Measurements from ENCODE around the gene LRRC4B.
A peak's percentile ranks its signal among the peaks of the same experiment; 100 is the strongest.
"Not testable (repeated sequence)": the region's sequence is repeated elsewhere in the genome, so short reads cannot be mapped to it uniquely, and the experiment has no call there.

Gene LRRC4B

GRCh38 chr19:50567882-50568727, at the start of gene LRRC4B:
TSS of gene LRRC4B (minus strand) at chr19:50568435. CDS start at chr19:50548838, 19,597 bp downstream.
- Histone ChIP-seq H3K36me3 (ENCODE audit: control insufficient read depth, insufficient read depth, low read length) (no peaks in the 10 kb centered on the region), H3K27me3 (ENCODE audit: control insufficient read depth, insufficient read depth, low read length) (peaks cover 4% of the 10 kb centered on the region), H3K27ac (no peak within 1 kb of the TSS), H3K4me1 (no peaks in the 10 kb centered on the region), H3K4me3 (ENCODE audit: low read depth, low read length) (no peak within 1 kb of the TSS), H3K4me2 (ENCODE audit: low read length) (no peak within 1 kb of the TSS), H3K9me3 (ENCODE audit: control insufficient read depth, low read length) (no peaks in the 10 kb centered on the region), H3K9ac (no peak within 1 kb of the TSS), H3K79me2 (no peaks in the 10 kb centered on the region), H2AFZ (no peak within 1 kb of the TSS)
- TF ChIP-seq CTCF (IDR thresholded peaks at IDR 0.05) = no peak

- not testable (repeated sequence) for H3K4me3 ChIP-seq (ENCODE audit: low read depth, low read length); H3K36me3 ChIP-seq (ENCODE audit: control insufficient read depth, insufficient read depth, low read length); H3K79me2 ChIP-seq; H3K4me1 ChIP-seq; H3K9ac ChIP-seq; H3K9me3 ChIP-seq (ENCODE audit: control insufficient read depth, low read length); H3K4me2 ChIP-seq (ENCODE audit: low read length); H2AFZ ChIP-seq; H3K27me3 ChIP-seq (ENCODE audit: control insufficient read depth, insufficient read depth, low read length); H3K27ac ChIP-seq
These were observed 44.5 kb upstream of the LRRC4B start for GRCh38 chr19:50612504-50613404.

- Histone ChIP-seq H3K79me2 (no peaks in the 10 kb centered on the region), H3K9ac (no peak overlapping the region), H3K36me3 (ENCODE audit: control insufficient read depth, insufficient read depth, low read length) (no peaks in the 10 kb centered on the region), H3K4me1 (no peaks in the 10 kb centered on the region), H3K27me3 (ENCODE audit: control insufficient read depth, insufficient read depth, low read length) (no peaks in the 10 kb centered on the region), H3K4me3 (ENCODE audit: low read depth, low read length) (peak overlapping the region; percentile 36), H3K9me3 (ENCODE audit: control insufficient read depth, low read length) (no peaks in the 10 kb centered on the region), H2AFZ (no peak overlapping the region), H3K4me2 (ENCODE audit: low read length) (peak overlapping the region; percentile 52), H3K27ac (no peak overlapping the region)
- peak; percentile 37 for TF ChIP-seq CTCF (IDR thresholded peaks at IDR 0.05)
These were observed 39.9 kb upstream of the LRRC4B start for GRCh38 chr19:50607874-50608785.

- Histone ChIP-seq H3K9ac (no peak overlapping the region), H2AFZ (no peak overlapping the region), H3K27me3 (ENCODE audit: control insufficient read depth, insufficient read depth, low read length) (no peaks in the 10 kb centered on the region), H3K4me2 (ENCODE audit: low read length) (peak overlapping the region; percentile 52), H3K27ac (no peak overlapping the region), H3K4me1 (no peaks in the 10 kb centered on the region), H3K36me3 (ENCODE audit: control insufficient read depth, insufficient read depth, low read length) (no peaks in the 10 kb centered on the region), H3K79me2 (no peaks in the 10 kb centered on the region), H3K9me3 (ENCODE audit: control insufficient read depth, low read length) (no peaks in the 10 kb centered on the region), H3K4me3 (ENCODE audit: low read depth, low read length) (peak overlapping the region; percentile 36)
- no peak for TF ChIP-seq CTCF (IDR thresholded peaks at IDR 0.05)
These were observed 39.2 kb upstream of the LRRC4B start for GRCh38 chr19:50607388-50607787.
